T-cell (primary cell): ENCODE results near the gene TTLL8. TPM values are rescaled to one million over a fixed set of nuclear protein-coding genes. Genes with fewer than 3 reads are reported as not detected.
A peak's percentile ranks its signal among the peaks of the same experiment; 100 is the strongest.

Experiments used
- ATAC-seq, 4 experiments: fragments of 200-7000 bp in 3 of 4; fragments of 150-1000 bp in 1 of 4; cut with Tn5 transposase; replicated peaks in 1 of 4; 1 replicate in 3 of 4; 2 replicates in 1 of 4; pipeline ENCODE4 v1.10.0; 2021; ENCODE audit warnings: moderate library complexity in 3 of 4, mild to moderate bottlenecking in 2 of 4, moderate number of reproducible peaks in 1 of 4
- CTCF ChIA-PET, 2 donors: fragments of 300-600 bp; sonication (Branson Sonifier 250); formaldehyde crosslinking; loops; one replicate each; lab custom pipeline; 2022; ENCODE audit warnings: antibody characterized with exemption in 2 of 2; lab: Charles Lee
- POLR2A ChIA-PET, 2 donors: fragments of 300-600 bp; sonication (Branson Sonifier 250); formaldehyde crosslinking; loops; one replicate each; lab custom pipeline; 2022; ENCODE audit warnings: antibody characterized with exemption in 2 of 2; lab: Charles Lee
- DNase-seq, 35 experiments: peaks; one replicate each; pipeline versions ENCODE4 v3.0.0 to v3.0.0-alpha.2; 2013 to 2023
- H3K27ac ChIP-seq: one replicate; pipeline ENCODE4 v1.5.1; 2013; ENCODE audit warnings: low read length
- H3K27me3 ChIP-seq, 2 experiments: replicated peaks in 1 of 2; 1 replicate in 1 of 2; 2 replicates in 1 of 2; pipeline versions ENCODE4 v1.6.1 to v1.7.0; 2013; ENCODE audit warnings: low read length in 1 of 2, mixed read lengths in 1 of 2; ENCODE audit not compliant: control insufficient read depth in 2 of 2, insufficient read depth in 2 of 2; ENCODE audit errors: extremely low read depth in 1 of 2
- H3K36me3 ChIP-seq, 2 donors: 1 replicate in 1 of 2; 2 replicates in 1 of 2; pipeline versions ENCODE4 v1.6.1 to v1.7.0; 2013; ENCODE audit warnings: low read length in 1 of 2; ENCODE audit not compliant: control insufficient read depth in 2 of 2, insufficient read depth in 1 of 2; ENCODE audit errors: extremely low read depth in 1 of 2
- H3K4me1 ChIP-seq, 2 experiments: 1 replicate in 1 of 2; 2 replicates in 1 of 2; pipeline versions ENCODE4 v1.6.1 to v1.7.0; 2013; ENCODE audit warnings: low read length in 2 of 2, mixed read lengths in 1 of 2; ENCODE audit not compliant: insufficient read depth in 2 of 2, control insufficient read depth in 1 of 2; ENCODE audit errors: extremely low read depth in 1 of 2
- H3K4me3 ChIP-seq, 2 donors: 1 replicate in 1 of 2; 2 replicates in 1 of 2; pipeline versions ENCODE4 v1.5.1 to v1.7.0; 2013; ENCODE audit warnings: mild to moderate bottlenecking in 2 of 2, low read length in 1 of 2, moderate library complexity in 1 of 2; ENCODE audit not compliant: control insufficient read depth in 1 of 2; ENCODE audit errors: extremely low read depth in 1 of 2
- H3K9me3 ChIP-seq: 2 replicates; pipeline ENCODE4 v1.7.0; 2013
- H3K27ac Mint-ChIP-seq, 2 donors: one replicate each; pipeline ENCODE4 v1.8.0; 2020 to 2021; ENCODE audit warnings: mild to moderate bottlenecking in 2 of 2, mixed read lengths in 2 of 2
- H3K27me3 Mint-ChIP-seq, 2 donors: one replicate each; pipeline ENCODE4 v1.8.0; 2021 to 2022; ENCODE audit warnings: mixed read lengths in 2 of 2
- H3K36me3 Mint-ChIP-seq: one replicate; pipeline ENCODE4 v1.8.0; 2021; ENCODE audit warnings: mixed read lengths
- H3K4me1 Mint-ChIP-seq, 3 donors: one replicate each; pipeline ENCODE4 v1.8.0; 2020 to 2022; ENCODE audit warnings: mixed read lengths in 3 of 3, mild to moderate bottlenecking in 1 of 3
- H3K4me3 Mint-ChIP-seq, 3 donors: one replicate each; pipeline ENCODE4 v1.8.0; 2020 to 2022; ENCODE audit warnings: mild to moderate bottlenecking in 3 of 3, mixed read lengths in 3 of 3, moderate library complexity in 3 of 3
- H3K9me3 Mint-ChIP-seq, 3 donors: one replicate each; pipeline ENCODE4 v1.8.0; 2020 to 2022; ENCODE audit warnings: mixed read lengths in 3 of 3
- WGBS: methylation state at CpG from one replicate; pipeline ENCODE4 v1.1.5; 2013; ENCODE audit warnings: missing lambda C conversion rate; ENCODE audit not compliant: insufficient coverage; 5-methylcytosine and 5-hydroxymethylcytosine counted together
- total RNA-seq, 35 experiments: library from RNA in 6 of 35; stranded (reverse) in 6 of 35; fragments of 120-200 nt in 1 of 35; gene quantifications; one replicate each; pipeline versions ENCODE4 v1.2.1 to v1.2.4 and lab custom pipeline; 2013 to 2026

The TTLL8 gene
- total RNA-seq, 5 donors from 2014 or later (not counting 1 experiment from before 2014, with no cell fraction given) = not detected

GRCh38 chr22:50032109-50032871 lies 25.8 kb downstream of the TTLL8 start:
- H3K36me3 ChIP-seq = no peaks in the 10 kb centered on the region
- H3K4me1 Mint-ChIP-seq = peaks cover 0 to 20% (median 8%) of the 10 kb centered on the region in 3 donors
- H3K4me1 ChIP-seq = peaks cover 0 to 37% of the 10 kb centered on the region in 2 experiments
- POLR2A ChIA-PET = interaction anchor here (0.6 kb wide), 2 partner anchors 14 to 65 kb away, joined by 3 read pairs; no protein-coding TSS in a partner anchor
- WGBS = 84% methylated on average over 24 of the region's 24 CpGs
- CTCF ChIA-PET = interaction anchor here in 1 of 2 donors (0.7 kb wide), 1 partner anchor 268 kb away, joined by 3 read pairs; no protein-coding TSS in a partner anchor
- no peak overlapping the region for H3K27ac ChIP-seq
- H3K27me3 Mint-ChIP-seq = peaks cover 0 to 25% of the 10 kb centered on the region in 2 donors
- H3K36me3 Mint-ChIP-seq = no peaks in the 10 kb centered on the region
- no peaks in the 10 kb centered on the region for H3K9me3 ChIP-seq
- H3K9me3 Mint-ChIP-seq = no peaks in the 10 kb centered on the region
- no peak overlapping the region for H3K4me3 Mint-ChIP-seq
- ATAC-seq (no peak), DNase-seq (no peak)
- no peak overlapping the region for H3K4me3 ChIP-seq
- peaks cover 0 to 69% of the 10 kb centered on the region in 2 experiments for H3K27me3 ChIP-seq
- no peak overlapping the region for H3K27ac Mint-ChIP-seq

GRCh38 chr22:50031189-50032091 lies 26.7 kb downstream of the TTLL8 start:
- peak overlapping the region in 1 of 2 donors; percentile 36 for H3K27ac Mint-ChIP-seq
- ATAC-seq (no peak), DNase-seq (no peak)
- H3K27me3 Mint-ChIP-seq = peaks cover 0 to 25% of the 10 kb centered on the region in 2 donors
- WGBS = 93% methylated on average over 33 of the region's 49 CpGs
- Histone ChIP-seq H3K4me3 (no peak overlapping the region), H3K27ac (no peak overlapping the region), H3K36me3 (no peaks in the 10 kb centered on the region), H3K9me3 (no peaks in the 10 kb centered on the region), H3K4me1 (peaks cover 0 to 37% of the 10 kb centered on the region in 2 experiments), H3K27me3 (peaks cover 0 to 72% of the 10 kb centered on the region in 2 experiments)
- H3K36me3 Mint-ChIP-seq = no peaks in the 10 kb centered on the region
- H3K4me1 Mint-ChIP-seq = peaks cover 0 to 20% (median 8%) of the 10 kb centered on the region in 3 donors
- POLR2A ChIA-PET = interaction anchor here (0.6 kb wide), 2 partner anchors 13 to 64 kb away, joined by 3 read pairs; no protein-coding TSS in a partner anchor
- no peak overlapping the region for H3K4me3 Mint-ChIP-seq
- CTCF ChIA-PET = interaction anchor here (0.7 to 1.1 kb wide), 2 partner anchors 106 to 267 kb away, joined by 3 to 4 read pairs; no protein-coding TSS in a partner anchor
- H3K9me3 Mint-ChIP-seq = no peaks in the 10 kb centered on the region

DNA sequence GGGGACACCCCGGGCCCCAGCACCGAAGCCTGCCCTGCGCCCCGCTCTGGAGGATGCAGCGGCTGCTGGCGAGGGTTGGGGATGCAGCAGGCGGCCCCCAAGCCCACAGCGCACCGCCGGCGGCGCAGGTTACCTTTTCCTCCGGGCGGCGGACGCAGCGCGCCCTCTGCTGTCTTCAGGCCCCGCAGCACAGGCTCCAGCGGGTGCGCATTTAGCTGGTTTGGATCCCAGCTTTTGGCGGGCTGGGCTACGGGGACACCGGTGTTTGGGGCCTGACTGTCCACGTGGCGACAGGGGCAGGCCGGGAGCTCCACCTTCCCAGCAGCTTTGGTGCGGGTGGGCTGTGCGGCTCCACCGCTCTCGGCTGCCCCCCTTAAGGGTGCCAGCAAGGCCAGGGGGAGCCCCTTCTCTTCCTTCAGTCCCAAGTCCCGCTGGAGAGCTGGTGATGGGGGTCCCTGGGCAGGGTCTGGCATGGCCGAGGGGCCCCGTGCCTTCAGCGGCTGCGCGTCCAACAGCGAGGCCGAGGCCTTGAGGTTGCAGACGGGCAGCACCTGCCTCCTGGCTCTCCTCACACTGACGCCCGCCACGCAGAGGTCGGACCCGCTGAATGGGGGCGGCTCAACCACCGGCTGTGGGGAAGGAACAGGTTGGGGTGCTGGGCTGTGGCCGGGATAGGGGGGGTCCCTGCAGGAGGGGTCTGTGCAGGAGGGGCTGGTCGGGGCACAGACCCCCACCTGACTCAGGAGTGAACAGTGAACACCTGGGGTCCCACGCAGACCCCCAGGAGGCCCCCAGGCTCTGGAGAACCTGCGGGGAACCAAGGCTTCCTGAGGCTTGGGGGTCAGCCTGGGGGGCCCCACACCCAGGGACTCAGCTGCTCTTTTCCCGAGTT lies 27.6 kb downstream of the TTLL8 start:
- Histone ChIP-seq H3K27me3 (peaks cover 0 to 72% of the 10 kb centered on the region in 2 experiments), H3K4me3 (no peak overlapping the region), H3K27ac (no peak overlapping the region), H3K4me1 (peaks cover 0 to 37% of the 10 kb centered on the region in 2 experiments), H3K9me3 (no peaks in the 10 kb centered on the region), H3K36me3 (no peaks in the 10 kb centered on the region)
- CTCF ChIA-PET = interaction anchor here (0.5 to 1.5 kb wide), 11 partner anchors 16 to 300 kb away, joined by 3 to 11 read pairs (median 4); no protein-coding TSS in a partner anchor
- Mint-ChIP-seq H3K4me1 (peaks cover 0 to 18% (median 8%) of the 10 kb centered on the region in 3 donors), H3K9me3 (no peaks in the 10 kb centered on the region), H3K27me3 (peaks cover 0 to 28% of the 10 kb centered on the region in 2 donors), H3K36me3 (no peaks in the 10 kb centered on the region), H3K27ac (no peak overlapping the region), H3K4me3 (no peak overlapping the region)
- WGBS = 16% methylated on average over 49 of the region's 52 CpGs
- POLR2A ChIA-PET = no interaction called here
- ATAC-seq (peak; percentile 87 to 93 (median 90)), DNase-seq (peak; percentile 63 to 89 (median 81))

DNA sequence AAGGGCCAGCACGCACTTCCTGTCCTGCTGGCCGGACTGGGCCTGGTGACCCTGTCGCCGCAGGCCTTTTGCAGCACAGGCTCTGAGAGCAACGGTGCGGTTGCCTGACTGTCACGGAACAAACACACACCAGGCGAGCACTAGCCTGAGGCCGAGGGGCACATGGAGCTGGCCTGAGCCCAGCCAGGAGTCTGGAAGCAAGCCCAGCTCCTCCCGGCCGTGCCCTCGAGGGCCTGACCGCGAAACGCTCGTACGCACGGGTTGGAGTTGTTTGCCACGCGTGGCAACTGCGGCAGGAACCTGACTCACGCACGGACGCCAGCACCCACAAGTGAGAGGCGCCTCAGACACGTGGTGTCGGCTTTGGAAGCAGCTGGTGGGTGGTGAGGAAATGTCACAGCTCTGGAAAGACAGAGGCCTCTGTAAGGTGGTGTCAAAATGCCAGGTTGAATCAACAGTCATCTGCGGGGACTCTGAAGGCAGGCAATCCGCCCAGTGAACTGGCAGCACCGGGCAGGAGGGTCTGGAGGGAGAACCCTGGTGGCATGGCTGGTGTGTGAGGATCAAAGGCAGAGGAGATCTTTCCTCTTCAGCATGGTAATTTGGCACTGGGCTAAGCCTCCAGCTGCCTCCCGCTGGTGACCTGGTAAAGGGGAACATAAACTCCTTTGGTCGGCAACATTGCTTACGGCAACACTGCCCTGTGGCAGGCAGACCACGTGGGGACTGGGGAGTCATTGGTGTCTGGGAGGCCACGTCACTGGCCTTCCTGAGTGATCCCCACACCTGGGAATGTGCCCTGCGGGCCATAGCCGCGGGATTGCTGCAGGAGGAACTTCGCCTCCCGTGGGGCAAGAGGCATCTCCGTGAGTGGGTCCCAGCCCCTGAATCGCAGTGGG lies 30.2 kb downstream of the TTLL8 start:
- no peaks in the 10 kb centered on the region for H3K36me3 ChIP-seq
- POLR2A ChIA-PET = no interaction called here
- no peak overlapping the region for H3K4me3 ChIP-seq
- H3K27ac ChIP-seq = no peak overlapping the region
- Mint-ChIP-seq H3K27ac (no peak overlapping the region), H3K27me3 (peaks cover 0 to 20% of the 10 kb centered on the region in 2 donors), H3K9me3 (no peaks in the 10 kb centered on the region), H3K36me3 (no peaks in the 10 kb centered on the region), H3K4me3 (no peak overlapping the region), H3K4me1 (peaks cover 0 to 12% (median 10%) of the 10 kb centered on the region in 3 donors)
- CTCF ChIA-PET = interaction anchor here in 1 of 2 donors (0.6 kb wide), 1 partner anchor 11 kb away, joined by 3 read pairs; no protein-coding TSS in a partner anchor
- H3K4me1 ChIP-seq = peaks cover 0 to 23% of the 10 kb centered on the region in 2 experiments
- DNase-seq (peak in 24 of 35 experiments; percentile 24 to 65 (median 37)), ATAC-seq (peak in 3 of 4 experiments; percentile 33 to 47 (median 34))
- peaks cover 0 to 52% of the 10 kb centered on the region in 2 experiments for H3K27me3 ChIP-seq
- no peaks in the 10 kb centered on the region for H3K9me3 ChIP-seq
- WGBS = 45% methylated on average over 39 of the region's 42 CpGs

DNA sequence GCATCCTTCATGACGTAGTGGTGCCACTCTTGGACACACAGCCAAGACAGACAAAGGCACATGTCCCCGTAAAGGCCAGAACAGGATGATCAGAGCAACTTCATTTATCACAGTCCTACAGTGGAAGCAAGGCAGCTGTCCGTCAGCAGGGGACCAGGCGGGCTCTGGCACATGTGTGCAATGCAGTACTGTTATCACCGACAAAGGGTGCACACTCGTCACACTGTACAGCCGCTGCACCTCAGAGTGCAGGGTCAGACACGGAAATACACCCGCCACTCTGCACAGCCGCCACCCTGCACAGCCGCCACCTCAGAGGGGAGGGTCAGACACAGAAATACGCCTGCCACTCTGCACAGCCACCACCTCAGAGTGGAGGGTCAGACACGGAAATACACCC lies 32.1 kb downstream of the TTLL8 start:
- Mint-ChIP-seq H3K27ac (no peak overlapping the region), H3K4me3 (no peak overlapping the region), H3K27me3 (peaks cover 0 to 12% of the 10 kb centered on the region in 2 donors), H3K9me3 (no peaks in the 10 kb centered on the region), H3K4me1 (peaks cover 0 to 12% (median 10%) of the 10 kb centered on the region in 3 donors), H3K36me3 (no peaks in the 10 kb centered on the region)
- no peaks in the 10 kb centered on the region for H3K9me3 ChIP-seq
- DNase-seq (no peak), ATAC-seq (no peak)
- H3K27me3 ChIP-seq = peaks cover 0 to 38% of the 10 kb centered on the region in 2 experiments
- H3K4me1 ChIP-seq = peaks cover 0 to 23% of the 10 kb centered on the region in 2 experiments
- H3K4me3 ChIP-seq = no peak overlapping the region
- CTCF ChIA-PET = no interaction called here
- no peaks in the 10 kb centered on the region for H3K36me3 ChIP-seq
- POLR2A ChIA-PET = no interaction called here
- no peak overlapping the region for H3K27ac ChIP-seq
- 89% methylated on average over 9 of the region's 13 CpGs for WGBS
